ENCODE measurements around the gene CCNI2. TPM values are rescaled to one million over a fixed set of nuclear protein-coding genes. Genes with fewer than 3 reads are reported as not detected.

CCNI2 gene
- total RNA-seq, 4 donors from 2014 or later = 0.19 to 0.29 TPM; not detected in 2

GRCh38 chr5:132785864-132786263, 38.6 kb downstream of the CCNI2 start:
- H3K27me3 ChIP-seq = peaks cover 0 to 4% (median 0%) of the 10 kb centered on the region in 4 donors
- no peak for TF ChIP-seq CTCF (IDR thresholded peaks at IDR 0.05)
- TF ChIP-seq POLR2A (IDR thresholded peaks at IDR 0.05) = no peak
- WGBS, 2 donors = 91 to 96% methylated on average over 4 of the region's 4 CpGs
- no peaks in the 10 kb centered on the region for H3K36me3 ChIP-seq
- no peak for DNase-seq
- H3K4me1 ChIP-seq = peaks cover 0 to 10% (median 3%) of the 10 kb centered on the region in 3 donors
- no peak overlapping the region for H3K27ac ChIP-seq
- no peaks in the 10 kb centered on the region for H3K9me3 ChIP-seq
- intact Hi-C loops (cut with DNase I) = no loop called here
- no peak overlapping the region for H3K4me3 ChIP-seq

- Histone ChIP-seq H3K4me3 (no peak overlapping the region), H3K27ac (no peak overlapping the region), H3K27me3 (peaks cover 0 to 8% (median 0%) of the 10 kb centered on the region in 4 donors), H3K9me3 (no peaks in the 10 kb centered on the region), H3K36me3 (no peaks in the 10 kb centered on the region), H3K4me1 (peaks cover 0 to 10% (median 3%) of the 10 kb centered on the region in 3 donors)
- no peak for DNase-seq
- intact Hi-C loops (cut with DNase I) = no loop called here
- WGBS, 2 donors = 87 to 100% methylated on average over 1 of the region's 1 CpG
- TF ChIP-seq POLR2A (IDR thresholded peaks at IDR 0.05) (no peak), CTCF (IDR thresholded peaks at IDR 0.05) (no peak)
Measured at GRCh38 chr5:132787076-132787475, 39.9 kb downstream of the CCNI2 start.

- Histone ChIP-seq H3K4me3 (no peak overlapping the region), H3K9me3 (no peaks in the 10 kb centered on the region), H3K4me1 (no peaks in the 10 kb centered on the region), H3K27me3 (peaks cover 0 to 17% (median 0%) of the 10 kb centered on the region in 4 donors), H3K36me3 (no peaks in the 10 kb centered on the region), H3K27ac (no peak overlapping the region)
- 79 to 83% methylated on average over 1 of the region's 1 CpG for WGBS, 2 donors
- TF ChIP-seq CTCF (IDR thresholded peaks at IDR 0.05) = no peak
- no peak for TF ChIP-seq POLR2A (IDR thresholded peaks at IDR 0.05)
- no peak for DNase-seq
- intact Hi-C loops (cut with DNase I) = no loop called here
Measured at GRCh38 chr5:132788508-132788907, 41.3 kb downstream of the CCNI2 start.

- TF ChIP-seq POLR2A (IDR thresholded peaks at IDR 0.05) (no peak), CTCF (IDR thresholded peaks at IDR 0.05) (no peak)
- intact Hi-C loops (cut with DNase I) = no loop called here
- Histone ChIP-seq H3K4me3 (no peak overlapping the region), H3K4me1 (no peaks in the 10 kb centered on the region), H3K9me3 (no peaks in the 10 kb centered on the region), H3K36me3 (no peaks in the 10 kb centered on the region), H3K27me3 (peaks cover 0 to 17% (median 0%) of the 10 kb centered on the region in 4 donors), H3K27ac (no peak overlapping the region)
- 71 to 75% methylated on average over 6 to 7 of the region's 8 CpGs for WGBS, 2 donors
- DNase-seq = no peak
Measured at GRCh38 chr5:132788990-132789886, 42.0 kb downstream of the CCNI2 start.

GRCh38 chr5:132790201-132790865, 43.1 kb downstream of the CCNI2 start:
- Histone ChIP-seq H3K9me3 (no peaks in the 10 kb centered on the region), H3K4me1 (no peaks in the 10 kb centered on the region), H3K4me3 (no peak overlapping the region), H3K27ac (no peak overlapping the region), H3K27me3 (peaks cover 0 to 17% (median 0%) of the 10 kb centered on the region in 4 donors), H3K36me3 (no peaks in the 10 kb centered on the region)
- intact Hi-C loops (cut with DNase I) = no loop called here
- 62 to 72% methylated on average over 2 of the region's 2 CpGs for WGBS, 2 donors
- DNase-seq = no peak
- no peak for TF ChIP-seq POLR2A (IDR thresholded peaks at IDR 0.05)
- TF ChIP-seq CTCF (IDR thresholded peaks at IDR 0.05) = no peak

Data from esophagus squamous epithelium (tissue), 5 donors.